ENCODE results near the gene DCHS2.

Gene DCHS2

DNA sequence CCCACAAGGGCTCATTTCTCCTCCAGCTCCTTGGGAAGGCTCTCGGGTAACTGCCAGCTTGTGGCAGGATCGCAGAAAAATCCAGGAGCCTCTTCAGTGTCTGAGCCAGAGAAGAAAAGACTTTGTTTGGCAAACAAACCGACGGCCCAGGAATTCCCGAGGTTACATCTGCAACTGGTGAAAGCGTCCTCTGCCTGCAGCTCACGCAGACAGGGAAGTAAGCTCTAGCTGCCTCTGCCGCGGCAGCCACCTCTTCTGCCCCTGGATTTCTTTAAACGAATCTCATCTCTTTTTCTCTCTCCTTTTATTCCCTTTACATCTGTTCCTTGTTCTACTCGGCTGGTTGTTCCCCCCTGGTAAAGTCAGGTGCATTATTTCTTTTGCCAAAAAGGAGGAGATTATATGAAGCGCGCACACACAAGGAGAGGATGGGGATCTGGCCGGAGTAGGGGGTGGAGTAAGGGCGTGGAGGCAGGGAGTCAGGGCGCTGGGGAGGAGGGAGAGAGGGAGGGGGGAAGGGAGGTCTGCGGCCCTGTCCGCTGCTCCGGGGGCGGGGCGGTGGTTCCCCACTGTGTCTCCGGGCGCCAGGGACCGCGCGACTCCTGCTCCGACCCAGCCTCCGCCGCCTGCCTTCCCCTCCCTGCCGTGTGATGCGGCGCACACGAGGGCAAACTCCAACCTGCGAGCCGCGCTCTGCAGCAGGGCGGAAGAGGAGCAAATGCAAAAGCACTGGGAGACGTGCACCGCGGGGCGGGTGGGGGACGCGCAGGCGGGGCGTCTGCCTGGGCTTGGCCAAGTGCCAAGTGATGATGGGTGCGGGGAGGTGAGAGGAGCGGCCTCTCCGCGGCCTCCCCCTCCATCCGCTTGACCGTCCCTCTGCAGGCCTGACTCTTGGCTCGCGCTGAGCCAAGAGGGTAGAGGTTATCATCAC lies at the start of gene DCHS2:
Gene DCHS2, minus strand, starts transcription at position 459 of the 931 bp plus-strand sequence. Its CDS starts 444 bp downstream, at position 15.
- Mint-ChIP-seq H3K9me3 (no peaks in the 10 kb centered on the region), H3K4me3 (peak within 1 kb of the TSS; percentile 59), H3K4me1 (peaks cover 8% of the 10 kb centered on the region), H3K27ac (no peak within 1 kb of the TSS), H3K36me3 (no peaks in the 10 kb centered on the region)
- no peak for DNase-seq (ENCODE audit: low spot score in 2 of 2)
- ATAC-seq, result peak; percentile 19

GRCh38 chr4:154534296-154534695 lies 42.7 kb upstream of the DCHS2 start:
- no peak overlapping the region for H3K4me3 Mint-ChIP-seq
- no peaks in the 10 kb centered on the region for H3K9me3 Mint-ChIP-seq
- H3K27ac Mint-ChIP-seq, result no peak overlapping the region
- H3K4me1 Mint-ChIP-seq, result no peaks in the 10 kb centered on the region
- DNase-seq (ENCODE audit: low spot score in 2 of 2) (no peak), ATAC-seq (no peak)
- H3K36me3 Mint-ChIP-seq, result peaks cover 43% of the 10 kb centered on the region

DNA sequence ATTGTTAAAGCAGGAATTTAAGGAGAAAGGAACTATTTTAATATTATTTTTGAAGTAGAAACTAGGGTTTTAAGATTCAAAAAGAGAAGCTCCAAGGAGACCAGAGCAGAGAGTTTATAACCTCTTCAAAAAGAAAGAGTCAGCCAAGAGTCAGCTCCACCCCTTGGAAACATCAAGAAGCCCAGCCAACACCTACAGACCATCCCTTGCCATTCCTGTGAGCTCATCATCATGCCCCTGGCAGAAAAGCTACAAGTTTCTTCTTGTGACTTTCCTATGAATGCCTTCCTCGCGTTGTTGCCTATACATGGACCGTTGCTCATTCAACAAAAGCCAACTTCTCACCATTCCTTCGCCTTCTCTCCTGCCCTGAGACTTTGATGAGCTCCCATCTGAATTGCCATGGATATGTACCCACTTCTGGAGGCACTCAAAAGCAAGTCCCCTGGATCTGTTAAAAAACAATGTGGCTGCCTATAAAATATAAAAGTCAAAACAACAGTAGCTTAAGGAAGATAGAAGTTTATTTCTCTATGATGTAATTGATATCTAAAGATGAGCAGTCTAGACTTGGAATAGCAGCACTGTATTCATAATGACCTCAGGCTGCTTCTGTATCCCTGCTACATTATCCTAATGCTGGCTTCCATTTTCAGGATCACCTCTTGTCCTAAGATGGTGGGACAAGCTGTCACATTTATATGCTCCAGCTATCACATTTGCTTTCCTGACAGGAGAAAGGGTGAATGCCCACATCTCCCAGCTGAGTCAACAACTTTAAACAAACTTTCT lies 38.3 kb upstream of the DCHS2 start:
- H3K27ac Mint-ChIP-seq, result no peak overlapping the region
- H3K4me1 Mint-ChIP-seq, result no peaks in the 10 kb centered on the region
- H3K36me3 Mint-ChIP-seq, result no peaks in the 10 kb centered on the region
- DNase-seq (ENCODE audit: low spot score in 2 of 2), result no peak
- no peaks in the 10 kb centered on the region for H3K9me3 Mint-ChIP-seq
- H3K4me3 Mint-ChIP-seq, result no peak overlapping the region
- ATAC-seq, result no peak

DNA sequence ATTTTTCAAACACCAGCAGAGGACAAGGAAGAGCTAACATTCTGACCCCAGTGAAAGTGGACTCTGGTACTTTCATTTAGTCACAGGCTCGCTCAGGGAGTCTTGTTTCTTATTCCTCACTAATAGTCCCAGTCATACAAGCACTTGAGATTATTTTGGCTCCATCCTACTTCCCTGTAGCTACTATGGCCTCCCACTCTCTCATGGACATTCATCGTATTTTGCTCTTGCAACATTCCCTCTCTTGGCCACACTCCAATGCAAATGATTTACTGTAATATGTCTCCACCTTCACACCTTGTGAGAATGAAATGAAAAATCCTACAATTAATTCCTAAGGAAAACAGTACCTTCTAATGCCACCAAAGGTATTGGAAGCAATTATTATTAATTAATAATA lies 37.3 kb upstream of the DCHS2 start:
- DNase-seq (ENCODE audit: low spot score in 2 of 2) (no peak), ATAC-seq (no peak)
- H3K9me3 Mint-ChIP-seq, result no peaks in the 10 kb centered on the region
- H3K36me3 Mint-ChIP-seq, result no peaks in the 10 kb centered on the region
- H3K4me1 Mint-ChIP-seq, result no peaks in the 10 kb centered on the region
- no peak overlapping the region for H3K27ac Mint-ChIP-seq
- H3K4me3 Mint-ChIP-seq, result no peak overlapping the region

DNA sequence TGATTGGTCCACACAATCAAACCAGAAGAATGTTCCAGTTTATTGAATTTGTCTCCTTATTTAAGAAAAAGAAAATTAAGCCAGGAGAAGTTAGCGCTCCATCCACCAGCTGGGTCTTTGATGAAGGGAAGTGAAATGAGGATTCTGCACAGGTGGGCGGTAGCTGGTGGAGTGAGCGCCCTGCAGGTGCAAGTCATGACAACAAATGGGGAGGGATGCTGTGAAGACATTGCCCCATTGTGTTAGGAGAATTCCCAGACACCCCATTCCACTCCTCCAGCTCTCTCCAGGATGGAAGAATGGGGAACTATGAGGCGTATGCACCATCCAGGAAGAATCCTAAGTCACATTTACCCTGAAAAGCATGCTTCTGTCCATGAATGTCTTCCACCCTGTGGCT lies 35.7 kb upstream of the DCHS2 start:
- Mint-ChIP-seq H3K36me3 (no peaks in the 10 kb centered on the region), H3K27ac (no peak overlapping the region), H3K4me3 (no peak overlapping the region), H3K4me1 (no peaks in the 10 kb centered on the region), H3K9me3 (no peaks in the 10 kb centered on the region)
- DNase-seq (ENCODE audit: low spot score in 2 of 2), result no peak
- no peak for ATAC-seq

- DNase-seq (ENCODE audit: low spot score in 2 of 2) (no peak), ATAC-seq (no peak)
- no peaks in the 10 kb centered on the region for H3K9me3 Mint-ChIP-seq
- H3K36me3 Mint-ChIP-seq, result no peaks in the 10 kb centered on the region
- H3K27ac Mint-ChIP-seq, result no peak overlapping the region
- no peaks in the 10 kb centered on the region for H3K4me1 Mint-ChIP-seq
- no peak overlapping the region for H3K4me3 Mint-ChIP-seq
These were observed 34.6 kb upstream of the DCHS2 start for GRCh38 chr4:154526151-154526550.

DNA sequence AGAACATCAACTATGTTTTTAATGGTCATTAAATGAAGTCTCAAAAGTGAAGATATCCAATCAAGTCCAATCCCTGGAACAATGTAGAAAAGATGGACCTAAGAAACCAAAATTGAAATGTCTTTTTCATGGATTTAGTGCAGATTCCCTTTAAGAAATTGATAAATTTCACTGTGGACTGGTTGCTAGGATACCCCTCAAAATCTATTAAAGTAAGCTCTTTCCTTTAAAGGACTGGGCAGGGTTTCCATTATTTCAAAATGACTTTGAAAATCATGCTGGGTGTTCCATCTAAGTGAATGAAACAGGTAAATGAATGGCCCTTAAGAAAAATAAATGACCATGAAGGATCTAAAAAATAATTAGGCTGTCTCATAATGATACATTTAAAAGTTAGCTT lies 30.0 kb upstream of the DCHS2 start:
- H3K36me3 Mint-ChIP-seq, result no peaks in the 10 kb centered on the region
- H3K27ac Mint-ChIP-seq, result no peak overlapping the region
- DNase-seq (ENCODE audit: low spot score in 2 of 2), result no peak
- ATAC-seq, result no peak
- no peak overlapping the region for H3K4me3 Mint-ChIP-seq
- H3K4me1 Mint-ChIP-seq, result no peaks in the 10 kb centered on the region
- no peaks in the 10 kb centered on the region for H3K9me3 Mint-ChIP-seq

DNA sequence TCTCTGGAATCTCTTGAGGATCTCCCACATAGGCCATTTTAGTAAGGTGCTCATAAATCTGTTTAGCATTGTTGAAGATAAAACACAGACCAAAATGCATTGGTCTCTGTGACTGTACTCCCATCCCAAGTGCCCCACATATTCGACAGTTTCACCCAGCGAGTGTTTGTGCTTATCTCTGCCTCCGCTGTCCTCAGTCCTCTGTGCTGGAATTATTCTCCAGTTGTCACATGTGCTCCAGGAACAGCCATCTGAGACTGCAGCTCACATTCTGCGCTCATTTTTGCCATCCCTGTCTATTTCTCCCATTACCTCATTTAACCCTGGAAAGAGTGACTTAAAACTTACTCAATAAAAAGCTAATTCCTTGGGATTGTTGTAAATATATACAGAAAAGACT lies 27.6 kb upstream of the DCHS2 start:
- Mint-ChIP-seq H3K36me3 (no peaks in the 10 kb centered on the region), H3K27ac (no peak overlapping the region), H3K9me3 (no peaks in the 10 kb centered on the region), H3K4me3 (no peak overlapping the region), H3K4me1 (no peaks in the 10 kb centered on the region)
- DNase-seq (ENCODE audit: low spot score in 2 of 2) (no peak), ATAC-seq (no peak)

DNA sequence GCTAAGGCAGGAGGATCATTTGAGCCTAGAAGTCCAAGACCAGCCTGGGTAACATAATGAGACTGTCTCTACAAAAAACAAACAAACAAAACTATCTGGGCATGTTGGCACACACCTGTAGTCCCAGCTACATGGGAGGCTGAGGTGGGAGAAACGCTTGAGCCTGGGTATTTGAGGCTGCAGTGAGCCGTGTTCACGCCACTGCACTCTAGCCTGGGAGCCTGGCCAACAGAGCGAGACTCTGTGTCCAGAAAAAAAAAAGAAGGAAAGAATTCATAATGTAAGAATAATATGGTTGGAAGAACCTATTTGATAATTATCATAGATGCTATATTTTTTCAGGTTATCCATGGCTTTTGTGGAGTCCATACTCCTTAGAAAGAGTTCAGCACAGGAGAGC lies 26.0 kb upstream of the DCHS2 start:
- Mint-ChIP-seq H3K4me3 (no peak overlapping the region), H3K36me3 (no peaks in the 10 kb centered on the region), H3K4me1 (no peaks in the 10 kb centered on the region), H3K9me3 (no peaks in the 10 kb centered on the region), H3K27ac (no peak overlapping the region)
- ATAC-seq (no peak), DNase-seq (ENCODE audit: low spot score in 2 of 2) (no peak)

GRCh38 chr4:154516318-154517029 lies 24.9 kb upstream of the DCHS2 start:
- ATAC-seq (no peak), DNase-seq (ENCODE audit: low spot score in 2 of 2) (no peak)
- no peaks in the 10 kb centered on the region for H3K4me1 Mint-ChIP-seq
- no peaks in the 10 kb centered on the region for H3K9me3 Mint-ChIP-seq
- no peaks in the 10 kb centered on the region for H3K36me3 Mint-ChIP-seq
- no peak overlapping the region for H3K27ac Mint-ChIP-seq
- H3K4me3 Mint-ChIP-seq, result no peak overlapping the region

- Mint-ChIP-seq H3K4me3 (no peak overlapping the region), H3K4me1 (no peaks in the 10 kb centered on the region), H3K36me3 (no peaks in the 10 kb centered on the region), H3K9me3 (no peaks in the 10 kb centered on the region), H3K27ac (no peak overlapping the region)
- no peak for ATAC-seq
- no peak for DNase-seq (ENCODE audit: low spot score in 2 of 2)
These were observed 20.4 kb upstream of the DCHS2 start for GRCh38 chr4:154511981-154512380.

DNA sequence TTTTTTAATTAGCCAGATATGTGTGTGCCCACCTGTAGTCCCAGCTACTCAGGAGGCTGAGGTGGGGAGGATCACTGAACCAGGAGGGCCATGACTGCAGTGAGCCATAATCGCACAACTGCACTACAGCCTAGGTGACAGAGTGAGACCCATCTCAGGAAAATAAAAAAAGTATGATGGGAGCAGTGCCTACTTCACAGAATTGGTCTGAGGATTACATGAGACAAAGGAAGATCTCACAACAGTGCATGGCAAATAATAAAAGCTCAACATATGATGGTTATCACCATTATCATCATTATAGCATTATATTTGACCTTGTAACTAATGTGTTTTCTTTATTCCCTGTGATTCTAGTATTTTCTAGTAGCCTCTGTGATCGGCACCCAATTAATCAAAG lies 19.9 kb upstream of the DCHS2 start:
- Mint-ChIP-seq H3K9me3 (no peaks in the 10 kb centered on the region), H3K36me3 (no peaks in the 10 kb centered on the region), H3K4me1 (no peaks in the 10 kb centered on the region), H3K27ac (no peak overlapping the region), H3K4me3 (no peak overlapping the region)
- ATAC-seq (no peak), DNase-seq (ENCODE audit: low spot score in 2 of 2) (no peak)

DNA sequence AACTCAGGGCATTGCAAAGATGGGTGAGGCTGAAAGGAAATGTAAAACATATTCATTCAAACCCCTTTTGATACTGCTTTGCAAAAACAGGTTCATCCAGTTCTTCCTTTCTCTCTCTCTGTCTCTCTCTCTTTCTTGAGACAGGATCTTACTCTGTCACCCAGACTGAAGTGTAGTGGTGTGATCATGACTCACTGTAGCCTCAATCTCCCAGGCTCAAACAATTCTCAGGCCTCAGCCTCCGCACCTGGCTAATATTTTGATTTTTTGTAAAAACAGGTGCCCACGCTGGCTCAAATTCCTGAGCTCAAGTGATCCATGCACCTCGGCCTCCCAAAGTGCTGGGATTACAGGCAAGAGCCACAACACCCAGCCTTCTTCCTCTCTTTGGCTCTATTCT lies 15.6 kb upstream of the DCHS2 start:
- Mint-ChIP-seq H3K4me1 (no peaks in the 10 kb centered on the region), H3K9me3 (no peaks in the 10 kb centered on the region), H3K36me3 (no peaks in the 10 kb centered on the region), H3K27ac (no peak overlapping the region), H3K4me3 (no peak overlapping the region)
- ATAC-seq, result no peak
- no peak for DNase-seq (ENCODE audit: low spot score in 2 of 2)

DNA sequence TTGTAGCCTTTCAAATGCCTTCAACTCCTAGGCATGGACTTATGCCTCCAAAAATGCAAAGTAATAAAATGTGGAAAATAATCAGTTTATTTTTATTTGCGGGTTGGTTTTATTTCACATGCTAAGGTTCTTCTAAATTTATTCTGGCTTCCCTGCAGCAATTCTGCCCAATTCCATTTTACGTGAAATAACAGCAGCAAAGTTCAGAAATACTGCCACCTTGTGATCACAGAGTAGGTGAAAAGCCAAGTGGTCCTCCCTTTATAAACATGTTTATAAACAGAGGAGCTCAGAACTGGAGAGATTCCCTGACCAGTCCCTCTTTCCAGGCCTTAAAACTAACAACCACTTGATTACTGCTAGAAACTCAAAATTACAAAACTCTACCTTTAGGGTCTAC lies 14.7 kb upstream of the DCHS2 start:
- Mint-ChIP-seq H3K9me3 (no peaks in the 10 kb centered on the region), H3K4me1 (no peaks in the 10 kb centered on the region), H3K36me3 (no peaks in the 10 kb centered on the region), H3K4me3 (no peak overlapping the region), H3K27ac (no peak overlapping the region)
- ATAC-seq (no peak), DNase-seq (ENCODE audit: low spot score in 2 of 2) (no peak)

DNA sequence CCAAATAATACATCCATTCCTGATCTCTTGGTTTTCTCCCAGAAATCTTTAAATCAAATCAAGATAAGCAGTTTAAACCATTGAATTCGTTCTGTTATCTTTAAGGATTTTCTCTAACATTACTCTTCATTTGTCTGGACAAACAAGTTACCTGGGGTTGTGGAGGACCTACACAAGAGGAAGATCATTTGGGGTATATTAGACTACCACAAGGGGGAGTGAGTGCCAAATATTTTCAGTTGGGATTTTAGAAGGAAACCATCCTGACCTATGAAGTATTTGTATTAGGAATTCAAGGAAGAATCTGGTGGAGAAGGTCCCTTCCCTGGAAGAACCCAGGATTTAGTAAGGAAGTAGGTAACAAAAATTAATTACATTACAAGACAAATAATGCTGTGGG lies 12.0 kb upstream of the DCHS2 start:
- H3K4me3 Mint-ChIP-seq, result no peak overlapping the region
- ATAC-seq (no peak), DNase-seq (ENCODE audit: low spot score in 2 of 2) (no peak)
- H3K4me1 Mint-ChIP-seq, result no peaks in the 10 kb centered on the region
- H3K9me3 Mint-ChIP-seq, result no peaks in the 10 kb centered on the region
- no peaks in the 10 kb centered on the region for H3K36me3 Mint-ChIP-seq
- H3K27ac Mint-ChIP-seq, result no peak overlapping the region
